SK-N-SH (cell line): ENCODE data around the gene RPL7A. TPM values are rescaled to one million over a fixed set of nuclear protein-coding genes. Genes with fewer than 3 reads are reported as not detected.

Experiments
- CTCF ChIA-PET: fragments of 300-600, 350-600 bp; formaldehyde crosslinking; extraction: SDS; loops from one replicate; lab custom pipeline; 2021; lab: Yijun Ruan, JAX
- POLR2A ChIA-PET: fragments of 350-600 bp; sonication (Branson Sonifier 250); formaldehyde crosslinking; extraction: SDS; loops from one replicate; lab custom pipeline; 2020; ENCODE audit warnings: antibody characterized with exemption, inconsistent platforms; lab: Yijun Ruan, JAX
- DNase-seq: peaks from one replicate; pipeline ENCODE4 v3.0.0; 2012
- H2AFZ ChIP-seq: fragments of 200-600 bp; sonication (generic); 2 replicates; pipeline ENCODE4 v1.8.1; 2016; ENCODE audit warnings: antibody characterized with exemption, mild to moderate bottlenecking, low read depth
- H3F3A ChIP-seq: fragments of 200-600 bp; sonication (generic); replicated peaks from 2 replicates; pipeline ENCODE3; 2016; ENCODE audit warnings: antibody characterized with exemption, mild to moderate bottlenecking; ENCODE audit not compliant: insufficient read depth
- H3K27ac ChIP-seq, 2 experiments: fragments of 200-500 bp in 1 of 2; fragments of 200-600 bp in 1 of 2; sonication (Bioruptor generic) in 1 of 2; sonication (generic), shearing (Covaris generic) in 1 of 2; 2 replicates each; pipeline versions ENCODE4 v1.5.1 to v1.6.1; 2014 to 2016; ENCODE audit warnings: low read depth in 2 of 2, inconsistent platforms in 1 of 2, low read length in 1 of 2, mild to moderate bottlenecking in 1 of 2, mixed read lengths in 1 of 2
- H3K27me3 ChIP-seq: fragments of 200-600 bp; sonication (generic), shearing (Covaris generic); 2 replicates; pipeline ENCODE4 v1.6.1; 2016; ENCODE audit warnings: mixed run types; ENCODE audit not compliant: insufficient read depth
- H3K36me3 ChIP-seq, 2 experiments: fragments of 200-500 bp in 1 of 2; fragments of 200-600 bp in 1 of 2; sonication (Bioruptor generic) in 1 of 2; sonication (generic) in 1 of 2; replicated peaks in 1 of 2; 2 replicates each; pipeline versions ENCODE3 to v1.5.1; 2014 to 2016; ENCODE audit warnings: low read length in 1 of 2, mild to moderate bottlenecking in 1 of 2; ENCODE audit not compliant: insufficient read depth in 2 of 2, control insufficient read depth in 1 of 2
- H3K4me1 ChIP-seq, 2 experiments: fragments of 200-500 bp in 1 of 2; fragments of 200-600 bp in 1 of 2; sonication (Bioruptor generic) in 1 of 2; sonication (generic), shearing (Covaris generic) in 1 of 2; 2 replicates each; pipeline versions ENCODE4 v1.5.1 to v1.6.1; 2014 to 2016; ENCODE audit warnings: low read depth in 1 of 2, low read length in 1 of 2, mixed run types in 1 of 2; ENCODE audit not compliant: insufficient read depth in 2 of 2, control insufficient read depth in 1 of 2
- H3K4me2 ChIP-seq: fragments of 200-600 bp; sonication (generic), shearing (Covaris generic); 2 replicates; pipeline ENCODE4 v1.6.1; 2017; ENCODE audit warnings: mixed run types
- H3K4me3 ChIP-seq, 2 experiments: fragments of 200-500 bp in 1 of 2; fragments of 200-600 bp in 1 of 2; sonication (Bioruptor generic) in 1 of 2; sonication (generic), shearing (Covaris generic) in 1 of 2; 2 replicates each; pipeline versions ENCODE4 v1.5.1 to v1.8.1; 2014 to 2016; ENCODE audit warnings: low read depth in 2 of 2, inconsistent platforms in 1 of 2, low read length in 1 of 2, mild to moderate bottlenecking in 1 of 2, mixed read lengths in 1 of 2, moderate library complexity in 1 of 2
- H3K79me2 ChIP-seq: fragments of 200-600 bp; sonication (generic); 2 replicates; pipeline ENCODE4 v1.8.1; 2017; ENCODE audit warnings: mild to moderate bottlenecking; ENCODE audit not compliant: insufficient read depth
- H3K9ac ChIP-seq: fragments of 200-600 bp; sonication (generic); 2 replicates; pipeline ENCODE4 v1.6.1; 2017; ENCODE audit warnings: mixed run types
- H3K9me2 ChIP-seq: fragments of 200-600 bp; sonication (generic); 2 replicates; pipeline ENCODE4 v1.6.1; 2017; ENCODE audit warnings: mixed run types
- H3K9me3 ChIP-seq: fragments of 200-600 bp; sonication (generic); 2 replicates; pipeline ENCODE4 v1.6.1; 2017; ENCODE audit warnings: mixed run types, mild to moderate bottlenecking, moderate library complexity
- H4K20me1 ChIP-seq: fragments of 200-600 bp; sonication (generic); 2 replicates; pipeline ENCODE4 v1.6.1; 2017; ENCODE audit warnings: mild to moderate bottlenecking, mixed run types; ENCODE audit not compliant: insufficient read depth
- CHD2 ChIP-seq: fragments of 150-350 bp; IDR thresholded peaks from 2 replicates; pipeline ENCODE4 v1.6.1; 2018; ENCODE audit warnings: low read length; ENCODE audit not compliant: partially characterized antibody
- CTCF ChIP-seq: fragments of 200-600 bp; sonication (generic); IDR thresholded peaks from 2 replicates; pipeline ENCODE4 v1.6.1; 2017; ENCODE audit warnings: antibody characterized with exemption, mild to moderate bottlenecking, moderate library complexity
- EP300 ChIP-seq, 2 experiments: IDR thresholded peaks; 2 replicates each; pipeline versions ENCODE4 v1.4.0 to v1.6.1; 2012; ENCODE audit warnings: borderline replicate concordance in 1 of 2, low read depth in 1 of 2, low read length in 1 of 2
- EZH2phosphoT487 ChIP-seq: fragments of 200-600 bp; sonication (generic); IDR thresholded peaks from 2 replicates; pipeline ENCODE4 v1.6.1; 2017; ENCODE audit warnings: low read depth, mixed run types, mild to moderate bottlenecking, antibody characterized with exemption, moderate library complexity, borderline replicate concordance
- FOXJ3 ChIP-seq: sonication (generic); formaldehyde crosslinking; IDR thresholded peaks from 2 replicates; pipeline ENCODE4 v1.5.1; 2020; ENCODE audit warnings: mild to moderate bottlenecking, missing genetic modification reagents
- GABPA ChIP-seq: IDR thresholded peaks from 2 replicates; pipeline ENCODE4 v1.4.0; 2012; ENCODE audit warnings: low read depth, mild to moderate bottlenecking
- GATA2 ChIP-seq: sonication (generic); formaldehyde crosslinking; IDR thresholded peaks from 2 replicates; pipeline ENCODE4 v1.5.0; 2020; ENCODE audit warnings: mild to moderate bottlenecking, missing genetic modification reagents
- NFIC ChIP-seq: IDR thresholded peaks from 2 replicates; pipeline ENCODE4 v1.4.0; 2012; ENCODE audit warnings: borderline replicate concordance
- RCOR1 ChIP-seq: fragments of 150-350 bp; IDR thresholded peaks from 2 replicates; pipeline ENCODE4 v1.6.1; 2017; ENCODE audit warnings: antibody characterized with exemption, low read length
- REST ChIP-seq: IDR thresholded peaks from 2 replicates; pipeline ENCODE4 v1.6.1; 2012; ENCODE audit warnings: mild to moderate bottlenecking, low read depth, low read length, moderate library complexity
- RFX5 ChIP-seq: IDR thresholded peaks from 2 replicates; pipeline ENCODE4 v1.6.1; 2012; ENCODE audit warnings: mild to moderate bottlenecking, improper control_type of control experiment, low read length
- RXRA ChIP-seq: IDR thresholded peaks from 2 replicates; pipeline ENCODE4 v1.4.0; 2012; ENCODE audit warnings: low read depth, mild to moderate bottlenecking, borderline replicate concordance
- SMC3 ChIP-seq: IDR thresholded peaks from 2 replicates; pipeline ENCODE4 v1.6.1; 2012; ENCODE audit warnings: low read depth, low read length, improper control_type of control experiment
- TAF1 ChIP-seq: IDR thresholded peaks from 2 replicates; pipeline ENCODE4 v1.6.1; 2012; ENCODE audit warnings: low read depth, mild to moderate bottlenecking, low read length, moderate library complexity, borderline replicate concordance
- USF1 ChIP-seq: IDR thresholded peaks from 2 replicates; pipeline ENCODE4 v1.4.0; 2012; ENCODE audit warnings: low read depth, borderline replicate concordance
- YY1 ChIP-seq: IDR thresholded peaks from 2 replicates; pipeline ENCODE4 v1.4.0; 2012; ENCODE audit warnings: low read depth, mild to moderate bottlenecking
- WGBS: methylation state at CpG from one replicate; pipeline ENCODE4 v1.1.6; 2017; ENCODE audit warnings: low lambda C conversion rate; 5-methylcytosine and 5-hydroxymethylcytosine counted together
- polyA plus RNA-seq, 3 experiments: library from polyadenylated mRNA; depleted of rRNA; stranded (reverse); fragments of >200 nt; gene quantifications; 2 replicates each; pipeline ENCODE4 v1.2.3, GENCODE V29; 2012
- TF ChIP-seq, protein P1 (sequence below): fragments of 150-350 bp; IDR thresholded peaks from 2 replicates; pipeline ENCODE4 v1.6.1; 2016; ENCODE audit warnings: mild to moderate bottlenecking, low read depth, low read length
- TF ChIP-seq, protein P2 (sequence below): fragments of 150-350 bp; IDR thresholded peaks from 2 replicates; pipeline ENCODE4 v1.6.1; 2017; ENCODE audit warnings: antibody characterized with exemption, low read length, low read depth, borderline replicate concordance

Gene RPL7A
- polyA plus RNA-seq, 1 of the 3 experiments (the other 2 are of a cell fraction), result 4,121 TPM

DNA sequence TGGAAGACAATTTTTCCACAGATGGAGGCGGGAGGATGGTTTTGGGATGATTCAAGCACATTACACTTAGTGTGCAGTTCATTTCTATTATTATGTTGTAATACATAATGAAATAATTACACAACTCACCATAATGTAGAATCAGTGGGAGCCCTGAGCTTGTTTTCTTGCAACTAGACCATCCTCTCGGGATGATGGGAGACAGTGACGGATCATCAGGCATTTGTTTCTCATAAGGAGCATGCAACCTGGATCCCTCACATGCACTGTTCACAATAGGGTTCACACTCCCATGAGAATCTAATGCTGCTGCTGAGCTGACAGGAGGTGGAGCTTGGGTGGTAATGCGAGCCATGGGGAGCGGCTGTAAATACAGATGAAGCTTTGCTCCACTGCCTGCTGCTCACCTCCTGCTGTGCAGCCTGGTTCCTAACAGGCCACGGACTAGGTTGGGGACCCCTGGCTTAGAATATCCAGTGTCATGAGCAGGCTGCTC is 29.8 kb downstream of the RPL7A start:
- no peaks in the 10 kb centered on the region for H3K9me2 ChIP-seq
- no peak for TF ChIP-seq EZH2phosphoT487
- TF ChIP-seq USF1, result no peak
- no peak for TF ChIP-seq RFX5
- no peak for TF ChIP-seq CTCF
- no peak for TF ChIP-seq SMC3
- TF ChIP-seq CHD2, result no peak
- TF ChIP-seq GABPA, result no peak
- TF ChIP-seq EP300 (IDR thresholded peaks at IDR 0.05; ENCODE audit: borderline replicate concordance in 1 of 2, low read depth in 1 of 2, low read length in 1 of 2), result no peak
- no peak for TF ChIP-seq GATA2
- TF ChIP-seq TAF1, result no peak
- no peak for TF ChIP-seq RCOR1
- TF ChIP-seq NFIC, result no peak
- TF ChIP-seq RXRA, result no peak
- H3K27ac ChIP-seq, result no peak overlapping the region
- H3K4me3 ChIP-seq, result no peak overlapping the region
- H3K79me2 ChIP-seq, result peaks cover 34% of the 10 kb centered on the region
- 64% methylated on average over 6 of the region's 6 CpGs for WGBS
- no peak overlapping the region for H3K9ac ChIP-seq
- peaks cover 5 to 9% of the 10 kb centered on the region in 2 experiments; a peak in 3 of 4 replicates for H3K4me1 ChIP-seq
- H3K36me3 ChIP-seq, result peaks cover 3 to 12% of the 10 kb centered on the region in 2 experiments
- peaks cover 9% of the 10 kb centered on the region for H3F3A ChIP-seq
- DNase-seq, result no peak
- H3K4me2 ChIP-seq, result no peak overlapping the region
- no peaks in the 10 kb centered on the region for H3K9me3 ChIP-seq
- H2AFZ ChIP-seq, result no peak overlapping the region
- ChIA-PET POLR2A (no interaction called here), CTCF (interaction anchor here (1.0 to 1.7 kb wide), 2 partner anchors 11 to 109 kb away, joined by 3 to 5 read pairs; no protein-coding TSS in a partner anchor)
- no peaks in the 10 kb centered on the region for H3K27me3 ChIP-seq
- peaks cover 24% of the 10 kb centered on the region for H4K20me1 ChIP-seq

DNA sequence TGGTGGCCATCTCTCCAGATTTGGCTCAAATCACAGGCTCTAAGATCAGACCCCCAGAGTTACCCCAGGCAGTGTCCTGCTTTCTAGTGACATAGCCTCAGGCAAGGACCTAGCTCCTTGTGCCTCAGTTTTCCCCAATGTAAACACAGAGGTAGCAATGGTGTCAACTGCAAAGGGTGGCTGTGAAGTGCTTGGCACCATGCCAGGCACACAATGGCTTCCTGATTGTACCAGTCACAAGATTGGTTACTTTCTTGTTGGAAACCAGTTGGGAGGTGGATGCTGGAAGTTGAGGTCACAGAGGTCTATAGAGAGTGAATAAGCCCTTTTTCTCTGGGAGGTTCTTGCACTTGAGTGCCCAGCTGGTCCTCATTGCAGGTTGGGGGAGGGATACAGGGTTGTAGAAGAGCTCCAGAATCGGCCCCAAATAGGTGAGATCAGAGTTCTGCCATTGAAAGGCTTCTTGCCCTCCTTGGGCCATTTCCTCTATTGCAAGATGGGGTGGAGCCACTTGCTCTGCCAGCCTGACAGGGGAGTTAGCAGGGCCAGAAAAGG is 30.5 kb downstream of the RPL7A start:
- H3K4me3 ChIP-seq, result no peak overlapping the region
- H3K27me3 ChIP-seq, result no peaks in the 10 kb centered on the region
- H3K36me3 ChIP-seq, result peaks cover 0 to 5% of the 10 kb centered on the region in 2 experiments
- WGBS, result 100% methylated on average over 1 of the region's 1 CpG
- no peak overlapping the region for H3K27ac ChIP-seq
- H4K20me1 ChIP-seq, result peaks cover 17% of the 10 kb centered on the region
- ChIA-PET POLR2A (interaction anchor here (0.6 kb wide), 1 partner anchor 12 kb away, joined by 3 read pairs; no protein-coding TSS in a partner anchor), CTCF (interaction anchor here (1.7 kb wide), 1 partner anchor 108 kb away, joined by 5 read pairs; no protein-coding TSS in a partner anchor)
- no peak overlapping the region for H3K9ac ChIP-seq
- no peak overlapping the region for H2AFZ ChIP-seq
- H3K4me2 ChIP-seq, result no peak overlapping the region
- peaks cover 9% of the 10 kb centered on the region for H3F3A ChIP-seq
- H3K9me3 ChIP-seq, result no peaks in the 10 kb centered on the region
- peaks cover 5 to 7% of the 10 kb centered on the region in 2 experiments; a peak in 2 of 4 replicates for H3K4me1 ChIP-seq
- no peaks in the 10 kb centered on the region for H3K9me2 ChIP-seq
- H3K79me2 ChIP-seq, result peaks cover 27% of the 10 kb centered on the region
- no peak for DNase-seq
- TF ChIP-seq EP300 (IDR thresholded peaks at IDR 0.05; ENCODE audit: borderline replicate concordance in 1 of 2, low read depth in 1 of 2, low read length in 1 of 2), result no peak
- no peak for TF ChIP-seq GABPA
- TF ChIP-seq YY1, result no peak
- no peak for TF ChIP-seq CHD2
- TF ChIP-seq GATA2, result no peak
- TF ChIP-seq, protein P1, sequence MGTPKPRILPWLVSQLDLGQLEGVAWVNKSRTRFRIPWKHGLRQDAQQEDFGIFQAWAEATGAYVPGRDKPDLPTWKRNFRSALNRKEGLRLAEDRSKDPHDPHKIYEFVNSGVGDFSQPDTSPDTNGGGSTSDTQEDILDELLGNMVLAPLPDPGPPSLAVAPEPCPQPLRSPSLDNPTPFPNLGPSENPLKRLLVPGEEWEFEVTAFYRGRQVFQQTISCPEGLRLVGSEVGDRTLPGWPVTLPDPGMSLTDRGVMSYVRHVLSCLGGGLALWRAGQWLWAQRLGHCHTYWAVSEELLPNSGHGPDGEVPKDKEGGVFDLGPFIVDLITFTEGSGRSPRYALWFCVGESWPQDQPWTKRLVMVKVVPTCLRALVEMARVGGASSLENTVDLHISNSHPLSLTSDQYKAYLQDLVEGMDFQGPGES, result no peak
- TF ChIP-seq RFX5, result no peak
- TF ChIP-seq, protein P2, sequence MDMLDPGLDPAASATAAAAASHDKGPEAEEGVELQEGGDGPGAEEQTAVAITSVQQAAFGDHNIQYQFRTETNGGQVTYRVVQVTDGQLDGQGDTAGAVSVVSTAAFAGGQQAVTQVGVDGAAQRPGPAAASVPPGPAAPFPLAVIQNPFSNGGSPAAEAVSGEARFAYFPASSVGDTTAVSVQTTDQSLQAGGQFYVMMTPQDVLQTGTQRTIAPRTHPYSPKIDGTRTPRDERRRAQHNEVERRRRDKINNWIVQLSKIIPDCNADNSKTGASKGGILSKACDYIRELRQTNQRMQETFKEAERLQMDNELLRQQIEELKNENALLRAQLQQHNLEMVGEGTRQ, result no peak
- no peak for TF ChIP-seq REST
- no peak for TF ChIP-seq FOXJ3
